GM13977 (cell line): ENCODE results near the gene ZFR2.

ENCODE experiments used
- DNase-seq: peaks from one replicate; pipeline ENCODE4 v3.0.0; 2012; ENCODE audit warnings: low spot score
- in situ Hi-C: fragments of 300-500 bp; cut with MboI; formaldehyde crosslinking; loops from one replicate; pipeline ENCODE4 v1.12.0; 2022; ENCODE audit warnings: low sequenced_read_pairs, low pct_unique_long_range_greater_than_20kb, mixed read lengths, inconsistent platforms; ENCODE audit not compliant: unreplicated experiment
- TF ChIP-seq, protein P1 (sequence below): IDR thresholded peaks from 2 replicates; pipeline ENCODE4 v1.5.1; 2012; ENCODE audit warnings: mild to moderate bottlenecking, control low read depth; ENCODE audit not compliant: insufficient read depth; ENCODE audit errors: extremely low read depth, missing control alignments

ZFR2 gene

DNA sequence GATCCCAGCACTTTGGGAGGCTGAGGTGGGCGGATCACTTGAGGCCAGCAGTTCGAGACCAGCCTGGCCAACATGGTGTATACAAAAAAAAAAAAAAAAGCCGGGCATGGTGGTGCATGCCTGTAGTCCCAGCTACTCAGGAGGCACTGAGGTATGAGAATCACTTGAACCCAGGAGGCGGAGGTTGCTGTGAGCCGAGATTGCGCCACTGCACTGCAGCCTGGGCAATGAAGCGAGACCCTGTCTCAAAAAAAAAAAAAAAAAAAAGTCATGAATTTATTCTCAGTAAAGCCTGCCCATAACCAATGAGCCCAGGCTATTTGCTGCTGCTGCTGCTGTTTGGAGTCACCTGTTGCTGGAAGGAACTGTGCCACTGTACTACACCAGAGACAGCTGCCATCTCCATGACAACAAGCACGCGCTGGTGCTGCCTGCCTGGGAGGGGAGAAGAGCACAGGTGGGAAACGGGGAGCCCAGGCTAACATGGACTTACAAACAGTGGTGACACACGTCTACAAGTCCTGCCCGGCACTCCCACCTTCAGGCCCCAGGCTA lies 11.3 kb downstream of the ZFR2 start:
- in situ Hi-C loops: no loop called here
- peak; percentile 91 for DNase-seq
- TF ChIP-seq, protein P1, sequence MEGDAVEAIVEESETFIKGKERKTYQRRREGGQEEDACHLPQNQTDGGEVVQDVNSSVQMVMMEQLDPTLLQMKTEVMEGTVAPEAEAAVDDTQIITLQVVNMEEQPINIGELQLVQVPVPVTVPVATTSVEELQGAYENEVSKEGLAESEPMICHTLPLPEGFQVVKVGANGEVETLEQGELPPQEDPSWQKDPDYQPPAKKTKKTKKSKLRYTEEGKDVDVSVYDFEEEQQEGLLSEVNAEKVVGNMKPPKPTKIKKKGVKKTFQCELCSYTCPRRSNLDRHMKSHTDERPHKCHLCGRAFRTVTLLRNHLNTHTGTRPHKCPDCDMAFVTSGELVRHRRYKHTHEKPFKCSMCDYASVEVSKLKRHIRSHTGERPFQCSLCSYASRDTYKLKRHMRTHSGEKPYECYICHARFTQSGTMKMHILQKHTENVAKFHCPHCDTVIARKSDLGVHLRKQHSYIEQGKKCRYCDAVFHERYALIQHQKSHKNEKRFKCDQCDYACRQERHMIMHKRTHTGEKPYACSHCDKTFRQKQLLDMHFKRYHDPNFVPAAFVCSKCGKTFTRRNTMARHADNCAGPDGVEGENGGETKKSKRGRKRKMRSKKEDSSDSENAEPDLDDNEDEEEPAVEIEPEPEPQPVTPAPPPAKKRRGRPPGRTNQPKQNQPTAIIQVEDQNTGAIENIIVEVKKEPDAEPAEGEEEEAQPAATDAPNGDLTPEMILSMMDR: no peak

DNA sequence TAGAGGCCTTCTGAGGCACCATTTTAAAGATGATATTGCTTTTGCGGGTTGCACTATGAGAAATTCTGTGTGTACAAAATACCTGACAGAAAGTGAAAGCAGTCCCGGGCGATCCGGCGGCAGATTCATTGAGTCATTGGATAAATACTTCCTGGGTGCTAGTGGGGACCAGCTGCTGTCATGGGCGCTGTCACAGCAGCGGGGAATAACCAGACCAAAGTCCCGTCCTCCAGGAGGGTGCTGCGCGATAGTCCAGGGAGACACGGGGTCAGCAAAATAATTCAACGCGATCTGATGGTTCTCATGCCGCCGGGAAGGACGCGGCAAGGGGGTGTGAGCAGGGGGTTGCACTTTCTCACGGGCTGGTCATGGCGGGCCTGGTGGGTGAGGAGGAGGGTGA lies 13.5 kb downstream of the ZFR2 start:
- in situ Hi-C loops: no loop called here
- DNase-seq: no peak
- TF ChIP-seq, protein P1: no peak

DNA sequence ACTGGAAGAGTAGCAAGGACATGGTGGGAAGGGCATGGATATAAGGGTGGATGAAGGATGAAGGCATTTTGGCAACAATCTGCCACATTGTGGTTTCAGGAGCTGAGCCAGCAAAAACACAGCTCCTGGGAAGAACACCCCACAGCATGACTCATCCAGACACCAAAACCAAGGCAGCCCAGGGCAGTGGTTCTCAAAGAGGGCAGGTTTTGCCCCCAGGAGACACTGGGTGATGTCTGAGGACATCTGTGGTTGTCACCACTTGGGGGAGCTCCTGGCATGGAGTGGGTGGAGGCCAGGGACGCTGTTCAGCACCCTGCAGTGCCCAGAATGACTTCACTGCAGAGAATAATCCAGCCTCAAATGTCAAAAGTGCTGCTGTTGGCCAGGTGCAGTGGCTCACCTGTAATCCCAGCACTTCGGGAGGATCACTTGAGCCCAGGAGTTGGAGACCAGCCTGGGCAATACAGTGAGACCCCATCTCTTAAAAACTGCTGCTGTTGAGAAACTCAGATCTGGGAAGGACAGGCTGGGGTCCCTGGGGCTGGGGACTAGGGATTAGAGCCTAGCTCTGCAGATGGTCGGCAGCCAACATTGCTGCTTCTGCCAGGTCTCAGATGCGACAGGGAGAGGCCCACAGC lies 16.1 kb downstream of the ZFR2 start:
- TF ChIP-seq, protein P1: peak; percentile 41
- in situ Hi-C loops: no loop called here
- no peak for DNase-seq

DNA sequence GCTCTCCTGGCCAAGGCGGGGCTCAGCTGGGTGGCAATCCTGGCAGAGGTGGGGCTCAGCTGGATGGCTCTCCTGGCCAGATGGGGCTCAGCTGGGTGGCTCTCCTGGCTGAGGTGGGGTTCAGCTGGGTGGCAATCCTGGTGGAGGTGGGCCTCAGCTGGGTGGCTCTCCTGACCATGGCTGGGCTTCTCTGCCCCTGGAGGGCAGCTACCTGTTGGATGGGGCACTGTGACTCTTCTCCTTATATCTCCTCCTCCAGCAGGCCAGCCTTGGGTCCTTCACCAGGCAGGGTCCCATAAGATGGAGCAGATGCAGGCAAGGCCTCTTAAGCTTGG lies 16.7 kb downstream of the ZFR2 start:
- TF ChIP-seq, protein P1: no peak
- no peak for DNase-seq
- in situ Hi-C loops: no loop called here

DNA sequence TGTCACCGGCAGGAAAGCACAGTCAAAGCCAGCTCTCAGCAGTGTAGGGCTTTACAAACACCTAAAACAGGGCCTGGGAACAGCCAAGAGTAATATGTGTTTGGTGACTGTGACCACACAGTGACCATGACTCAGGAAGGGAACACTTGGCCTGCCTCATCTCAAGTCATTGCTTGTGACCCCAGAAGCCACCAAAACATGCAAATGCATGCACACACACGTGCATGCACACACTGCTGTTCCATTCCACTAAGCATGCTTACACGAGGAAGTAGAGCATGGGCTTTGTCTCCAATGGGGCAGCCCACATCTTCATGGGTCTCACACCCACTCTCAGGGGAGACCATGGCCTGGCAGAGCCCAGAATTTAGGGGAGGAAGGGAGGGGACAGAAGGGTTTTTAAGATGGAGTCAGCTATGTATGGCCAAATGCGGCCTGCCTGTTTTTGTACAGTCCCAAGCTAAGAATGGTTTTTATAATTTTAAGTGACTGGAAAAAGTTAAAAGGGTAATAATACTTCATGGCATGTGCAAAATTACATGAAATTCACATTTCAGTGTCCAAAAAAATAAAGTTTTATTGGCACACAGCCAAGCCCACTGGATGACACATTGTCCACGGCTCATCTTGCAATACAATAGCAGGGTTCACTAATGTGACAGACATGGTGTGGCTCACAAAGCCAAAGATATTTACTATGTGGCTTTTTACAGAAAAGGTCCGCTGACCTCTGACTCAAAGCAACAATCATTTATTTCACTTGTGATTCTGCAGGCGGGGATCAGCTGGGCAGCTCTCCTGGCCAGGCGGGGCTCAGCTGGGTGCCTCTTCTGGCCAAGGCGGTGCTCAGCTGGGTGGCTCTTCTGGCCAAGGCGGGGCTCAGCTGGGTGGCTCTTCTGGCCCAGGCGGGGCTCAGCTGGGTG lies 17.3 kb downstream of the ZFR2 start:
- DNase-seq: no peak
- TF ChIP-seq, protein P1: no peak
- in situ Hi-C loops: no loop called here

DNA sequence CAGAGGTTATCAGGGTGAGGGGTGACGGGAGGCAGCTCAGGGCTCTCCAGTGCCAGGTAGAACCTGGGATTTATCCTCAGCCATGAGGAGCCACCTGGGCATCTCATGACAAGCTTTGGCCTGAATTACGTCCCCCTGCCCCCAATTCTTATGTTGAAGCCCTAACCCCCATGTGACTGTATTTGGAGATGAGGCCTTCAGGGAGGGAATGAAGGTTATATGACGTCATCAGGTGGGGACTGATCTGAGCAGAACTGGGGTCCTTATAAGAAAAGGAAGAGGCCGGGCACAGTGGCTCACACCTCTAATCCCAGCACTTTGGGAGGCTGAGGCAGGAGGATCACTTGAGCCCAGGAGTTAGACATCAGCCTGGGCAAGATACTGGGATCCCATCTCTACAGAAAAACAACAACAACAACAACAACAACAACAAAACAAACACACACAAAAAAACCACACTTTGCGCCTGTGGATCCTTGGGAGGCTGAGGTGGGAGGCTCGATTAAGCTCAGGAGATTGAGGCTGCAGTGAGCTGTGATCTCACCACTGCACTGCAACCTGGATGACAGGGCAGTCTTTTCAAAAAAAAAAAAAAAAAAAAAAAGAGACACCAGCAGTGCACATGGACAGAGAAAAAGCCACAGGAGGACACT lies 18.4 kb downstream of the ZFR2 start:
- in situ Hi-C loops: no loop called here
- DNase-seq: no peak
- TF ChIP-seq, protein P1: no peak
